ENCODE data around the gene CCDC90B.
"Not testable (repeated sequence)": the region's sequence is repeated elsewhere in the genome, so short reads cannot be mapped to it uniquely, and the experiment has no call there.

The CCDC90B gene, protein sequence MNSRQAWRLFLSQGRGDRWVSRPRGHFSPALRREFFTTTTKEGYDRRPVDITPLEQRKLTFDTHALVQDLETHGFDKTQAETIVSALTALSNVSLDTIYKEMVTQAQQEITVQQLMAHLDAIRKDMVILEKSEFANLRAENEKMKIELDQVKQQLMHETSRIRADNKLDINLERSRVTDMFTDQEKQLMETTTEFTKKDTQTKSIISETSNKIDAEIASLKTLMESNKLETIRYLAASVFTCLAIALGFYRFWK

GRCh38 chr11:83285771-83286528 lies at the start of gene CCDC90B:
TSS of gene CCDC90B (minus strand) at chr11:83286367. CDS start at chr11:83285972, 395 bp downstream.
- DNase-seq (ENCODE audit: low read depth), result peak; percentile 85

- no peak for DNase-seq (ENCODE audit: low read depth)
These were observed 49.4 kb upstream of the CCDC90B start for GRCh38 chr11:83335446-83336070.

DNA sequence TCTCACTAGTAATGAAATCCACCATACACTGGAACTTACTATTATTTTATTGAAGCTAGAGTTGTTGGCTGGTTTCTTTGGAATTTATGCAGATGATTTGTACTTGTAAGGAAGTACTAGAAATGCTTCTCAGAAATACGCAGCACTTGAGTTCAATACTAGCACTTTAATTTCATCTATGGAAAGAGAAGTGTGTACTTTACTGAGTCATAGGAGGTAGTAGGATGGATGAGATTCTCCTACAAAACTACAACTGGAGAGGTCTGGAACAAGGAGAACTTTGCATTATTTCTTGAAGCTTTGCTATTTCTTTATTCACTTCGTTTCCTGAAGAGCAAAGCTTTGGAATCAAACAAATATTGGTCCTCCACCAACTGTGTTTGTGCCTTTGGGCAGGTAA lies 44.1 kb upstream of the CCDC90B start:
- no peak for DNase-seq (ENCODE audit: low read depth)

DNA sequence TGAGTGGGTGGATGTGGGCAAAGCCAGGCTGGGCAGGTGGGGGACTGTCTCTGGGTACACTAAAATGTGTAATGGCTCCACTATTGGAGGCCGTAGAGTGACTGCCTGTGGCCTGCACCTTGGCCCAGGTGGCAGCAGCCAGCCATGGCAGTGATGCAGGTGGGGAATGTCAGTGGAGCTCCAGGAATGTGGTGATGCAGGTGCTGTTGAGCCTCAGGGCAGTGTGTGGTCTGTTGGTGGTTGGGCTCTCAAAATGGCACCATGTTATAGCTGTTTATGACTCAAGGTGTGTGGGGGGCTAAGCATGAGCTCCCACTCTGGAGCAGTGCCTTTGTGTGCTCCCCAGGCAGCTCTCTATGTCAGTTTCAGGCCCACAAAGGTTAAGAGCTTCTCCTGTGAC lies 40.2 kb upstream of the CCDC90B start:
- no peak for DNase-seq (ENCODE audit: low read depth)

- DNase-seq (ENCODE audit: low read depth), result no peak
These were observed 33.2 kb upstream of the CCDC90B start for GRCh38 chr11:83319346-83319745.

- no peak for DNase-seq (ENCODE audit: low read depth)
These were observed 32.8 kb upstream of the CCDC90B start for GRCh38 chr11:83318931-83319330.

DNA sequence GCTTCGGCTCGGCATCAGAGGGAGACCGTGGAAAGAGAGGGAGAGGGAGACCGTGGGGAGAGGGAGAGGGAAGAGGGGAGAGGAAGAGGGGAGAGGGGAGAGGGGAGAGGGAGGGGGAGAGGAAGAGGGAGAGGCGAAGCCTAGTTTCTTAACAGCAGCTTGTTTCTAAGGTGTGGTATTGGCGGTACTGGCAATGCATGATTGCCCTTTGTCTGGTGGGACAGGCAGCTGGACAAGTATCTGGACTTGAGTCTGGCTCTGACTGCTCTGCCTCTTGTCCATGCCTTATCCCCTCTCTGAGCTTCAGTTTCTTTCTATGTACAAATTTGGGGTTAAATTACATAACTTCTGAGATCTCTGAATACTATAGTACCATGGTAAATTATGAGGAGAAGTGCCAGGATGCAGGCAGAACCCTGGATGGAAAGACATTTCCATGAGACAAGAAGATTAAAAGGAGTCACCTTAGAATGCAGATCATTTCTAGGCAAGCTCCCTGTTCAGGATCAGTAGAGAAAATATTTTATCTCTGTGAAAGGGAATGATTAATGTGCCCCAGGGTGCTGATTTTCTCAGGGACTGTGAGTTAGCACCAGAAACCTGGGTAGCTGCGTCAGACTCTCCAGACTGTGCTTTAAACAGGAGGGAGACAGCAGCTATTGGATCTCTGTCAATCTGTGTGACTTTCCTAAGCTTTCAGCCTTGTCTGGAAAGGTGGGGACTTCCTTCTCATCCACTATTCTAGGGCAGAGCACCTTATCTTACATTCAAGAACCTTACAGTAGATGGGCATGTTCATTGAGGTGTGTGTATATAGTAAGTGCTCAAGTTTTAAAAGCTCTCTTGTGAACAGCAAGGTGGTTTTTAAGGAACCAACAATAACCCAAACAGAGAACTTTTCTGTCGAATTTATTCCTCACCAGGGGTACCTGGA lies 31.9 kb upstream of the CCDC90B start:
- DNase-seq (ENCODE audit: low read depth), result no peak

- DNase-seq (ENCODE audit: low read depth), result not testable (repeated sequence)
These were observed 30.7 kb upstream of the CCDC90B start for GRCh38 chr11:83316897-83317268.

GRCh38 chr11:83316143-83316896 lies 30.2 kb upstream of the CCDC90B start:
- not testable (repeated sequence) for DNase-seq (ENCODE audit: low read depth)

GRCh38 chr11:83312430-83312829 lies 26.3 kb upstream of the CCDC90B start:
- DNase-seq (ENCODE audit: low read depth), result no peak

GRCh38 chr11:83311701-83312100 lies 25.5 kb upstream of the CCDC90B start:
- no peak for DNase-seq (ENCODE audit: low read depth)

DNA sequence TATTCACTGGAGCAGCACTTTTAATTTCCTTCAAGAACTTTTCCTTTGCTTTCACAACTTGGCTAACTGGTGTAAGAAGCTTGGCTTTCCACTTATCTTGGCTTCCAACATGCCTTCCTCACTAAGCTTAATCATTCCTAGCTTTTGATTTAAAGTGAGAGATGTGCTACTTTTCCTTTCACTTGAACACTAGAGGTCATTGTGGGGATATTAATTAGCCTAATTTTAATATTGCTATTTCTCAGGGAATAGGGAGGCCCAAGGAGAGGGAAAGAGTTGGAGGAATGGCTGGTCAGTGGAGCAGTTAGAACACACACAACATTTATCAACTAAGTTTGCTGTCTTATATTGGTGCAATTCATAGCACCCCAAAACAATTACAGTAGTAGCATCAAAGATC lies 24.6 kb upstream of the CCDC90B start:
- no peak for DNase-seq (ENCODE audit: low read depth)

DNA sequence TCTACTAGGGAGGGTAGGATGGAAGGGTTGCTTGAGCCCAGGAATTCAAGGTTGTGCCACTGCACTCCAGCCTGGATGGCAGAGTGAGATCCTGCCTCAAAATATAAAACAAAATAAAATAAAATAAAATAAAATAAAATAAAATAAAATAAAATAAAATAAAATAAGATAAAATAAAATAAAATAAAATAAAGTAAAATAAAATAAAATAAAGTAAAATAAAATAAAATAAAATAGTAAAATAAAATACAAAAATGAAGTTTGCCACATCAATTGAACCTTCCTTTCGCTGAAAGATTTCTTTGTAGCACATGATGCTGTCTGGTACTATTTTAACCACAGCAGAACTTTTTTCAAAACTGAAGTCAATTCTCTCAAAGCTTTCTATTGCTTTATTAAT lies 22.4 kb upstream of the CCDC90B start:
- not testable (repeated sequence) for DNase-seq (ENCODE audit: low read depth)

DNA sequence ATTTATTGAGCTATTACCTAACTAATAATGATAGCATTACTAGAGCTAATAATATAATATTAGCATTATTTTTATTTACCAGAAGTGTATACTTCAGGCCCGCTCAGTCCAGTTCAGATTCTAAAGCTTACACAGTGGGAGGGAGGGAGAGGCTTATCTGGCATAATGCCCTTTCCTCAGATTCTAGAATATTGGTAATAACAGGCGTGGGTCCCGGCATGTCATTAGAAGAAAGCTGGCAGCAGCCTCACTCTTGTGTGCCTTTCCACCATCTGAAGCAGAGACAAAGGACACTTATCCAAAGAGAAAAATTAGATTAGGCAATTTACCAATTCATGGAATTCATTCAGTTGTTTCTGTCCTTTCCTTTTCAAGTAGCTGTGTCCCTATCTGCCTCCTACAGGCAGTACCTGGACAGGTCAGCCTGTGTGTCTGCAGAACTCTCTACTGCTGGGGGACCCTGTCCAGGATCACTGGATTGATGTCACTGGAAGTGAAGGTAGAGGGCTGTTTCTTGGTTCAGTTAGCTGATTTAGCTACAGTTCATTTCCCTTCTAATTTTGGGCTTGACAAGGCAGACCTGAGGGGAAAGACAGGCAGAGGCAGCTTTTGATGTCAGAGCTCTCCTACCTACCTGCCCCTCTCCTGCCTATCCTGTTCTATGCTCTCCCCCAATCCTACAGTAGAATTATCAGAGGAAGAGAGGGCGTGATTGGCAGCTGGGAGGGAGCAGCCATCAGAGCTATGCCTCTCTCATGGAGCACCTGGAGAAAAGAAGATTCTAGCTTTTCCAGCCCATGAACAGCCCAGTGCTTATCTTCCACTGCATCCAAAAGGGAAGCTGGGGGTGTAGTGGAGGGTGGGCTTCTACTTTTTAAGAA lies 20.3 kb upstream of the CCDC90B start:
- DNase-seq (ENCODE audit: low read depth), result no peak

- DNase-seq (ENCODE audit: low read depth), result no peak
These were observed 17.1 kb upstream of the CCDC90B start for GRCh38 chr11:83303316-83303715.

GRCh38 chr11:83302151-83302550 lies 16.0 kb upstream of the CCDC90B start:
- DNase-seq (ENCODE audit: low read depth), result no peak

DNA sequence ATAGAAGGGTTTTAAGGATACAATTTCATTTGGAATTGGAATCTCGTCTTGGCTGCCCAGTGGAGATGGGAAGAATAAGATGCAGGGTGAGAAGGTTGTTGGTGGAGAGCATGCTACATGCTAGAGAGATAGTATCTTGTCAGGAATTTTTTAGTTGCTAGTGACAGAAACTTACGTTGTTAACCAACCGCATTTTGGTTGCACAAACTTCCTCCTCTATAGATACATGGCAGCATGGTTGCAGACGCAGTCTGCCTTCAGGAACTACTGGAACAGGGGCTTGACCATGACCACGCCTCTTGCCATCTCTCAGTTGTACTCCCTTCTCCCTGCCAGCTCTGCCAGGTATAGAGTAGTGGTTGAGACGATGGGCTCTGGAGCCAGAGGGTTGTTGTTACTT lies 13.5 kb upstream of the CCDC90B start:
- no peak for DNase-seq (ENCODE audit: low read depth)

DNA sequence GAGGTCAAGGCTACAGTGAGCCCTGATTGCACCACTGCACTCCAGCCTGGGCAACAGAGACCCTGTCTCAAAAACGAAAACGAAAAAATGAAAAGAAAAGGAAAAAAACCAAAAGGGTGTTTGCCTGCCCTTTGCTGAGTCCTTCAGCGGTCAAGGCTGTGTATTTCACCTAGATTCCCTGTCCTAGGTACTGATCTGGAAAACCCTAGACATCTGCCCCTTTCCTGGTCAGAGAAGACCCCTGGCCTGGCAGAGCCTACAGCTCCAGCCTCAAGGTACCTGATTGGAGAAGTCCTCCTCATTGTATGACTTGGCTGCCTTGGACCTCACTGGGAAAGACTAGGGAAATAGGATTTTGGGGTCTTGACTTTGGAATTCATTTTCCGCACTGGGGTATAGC lies 8.0 kb upstream of the CCDC90B start:
- DNase-seq (ENCODE audit: low read depth), result no peak

DNA sequence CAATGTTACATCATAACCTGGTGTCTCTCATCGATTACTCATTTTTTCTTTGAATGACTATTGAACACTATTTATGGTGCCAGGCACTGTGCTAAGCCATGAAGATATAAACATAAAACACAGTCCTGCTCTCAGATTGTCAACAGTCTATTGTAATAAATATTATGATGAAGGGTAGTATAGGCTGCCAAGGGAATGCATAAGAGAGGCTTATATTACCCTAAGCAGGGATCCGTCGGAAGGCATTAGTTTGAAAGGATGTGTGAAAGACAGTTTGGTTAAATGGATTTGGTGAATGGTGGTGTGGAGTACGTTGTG lies 7.2 kb upstream of the CCDC90B start:
- no peak for DNase-seq (ENCODE audit: low read depth)

GRCh38 chr11:83292709-83293456 lies 6.7 kb upstream of the CCDC90B start:
- no peak for DNase-seq (ENCODE audit: low read depth)

Data from stimulated activated CD8-positive, alpha-beta memory T cell treated with anti-CD3 and anti-CD28 coated beads, Interleukin-7, amount 100 ng/mL, for 24 hours (primary cell).